Breast epithelium (tissue), 3 donors: ENCODE measurements around the gene RSU1.

ENCODE experiments used
- POLR2A ChIP-seq: fragments of 450-650 bp; IDR thresholded peaks from one replicate; pipeline ENCODE4 v1.6.1; 2016; ENCODE audit warnings: antibody characterized with exemption, mild to moderate bottlenecking, moderate library complexity
- TF ChIP-seq, protein P1 (sequence below), 3 donors: fragments of 450-650 bp; IDR thresholded peaks; one replicate each; pipeline ENCODE4 v1.5.1; 2016 to 2017; ENCODE audit warnings: antibody characterized with exemption in 3 of 3, mild to moderate bottlenecking in 3 of 3, moderate library complexity in 3 of 3

DNA sequence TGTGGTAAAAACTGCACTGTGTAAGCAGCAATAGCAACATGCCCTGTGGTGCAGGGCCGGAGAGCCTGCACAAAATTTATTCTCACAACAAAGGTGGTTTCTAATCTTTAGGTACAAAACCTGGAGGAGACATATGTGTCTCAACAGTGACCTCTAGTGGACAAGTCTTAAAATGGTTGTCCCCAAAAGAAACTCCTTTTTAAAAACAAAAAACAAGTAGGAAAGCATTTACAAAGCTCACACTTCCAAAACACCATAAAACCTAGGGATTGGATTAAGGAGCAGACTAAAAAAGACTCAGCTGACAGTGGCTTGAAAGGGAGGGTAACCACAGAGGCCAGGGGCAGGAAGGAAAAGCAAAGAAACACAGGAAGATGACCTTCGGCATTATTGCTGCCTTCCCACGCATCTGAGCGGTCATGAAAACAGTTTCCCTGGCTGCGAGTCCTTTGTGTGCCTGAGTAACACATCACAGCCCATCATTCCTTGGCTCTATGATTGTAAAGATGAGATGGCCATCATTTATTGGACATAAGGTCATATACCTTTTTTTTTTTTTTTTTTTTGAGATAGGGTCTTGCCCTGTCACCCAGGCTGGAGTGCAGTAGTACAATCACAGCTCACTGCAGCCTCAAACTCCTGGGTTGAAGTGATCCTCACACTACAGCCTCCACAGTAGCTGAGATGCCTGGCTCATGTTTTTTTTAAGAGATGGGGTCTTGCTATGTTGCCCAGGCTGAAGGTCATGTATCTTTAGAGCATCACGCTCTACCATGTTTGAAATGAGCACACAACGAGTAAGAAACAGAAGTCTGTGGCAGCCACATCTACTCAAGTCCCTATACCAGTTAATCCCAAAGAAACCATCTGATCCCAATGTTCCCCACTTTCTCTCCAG, 39.5 kb downstream of the RSU1 start:
- TF ChIP-seq, protein P1, sequence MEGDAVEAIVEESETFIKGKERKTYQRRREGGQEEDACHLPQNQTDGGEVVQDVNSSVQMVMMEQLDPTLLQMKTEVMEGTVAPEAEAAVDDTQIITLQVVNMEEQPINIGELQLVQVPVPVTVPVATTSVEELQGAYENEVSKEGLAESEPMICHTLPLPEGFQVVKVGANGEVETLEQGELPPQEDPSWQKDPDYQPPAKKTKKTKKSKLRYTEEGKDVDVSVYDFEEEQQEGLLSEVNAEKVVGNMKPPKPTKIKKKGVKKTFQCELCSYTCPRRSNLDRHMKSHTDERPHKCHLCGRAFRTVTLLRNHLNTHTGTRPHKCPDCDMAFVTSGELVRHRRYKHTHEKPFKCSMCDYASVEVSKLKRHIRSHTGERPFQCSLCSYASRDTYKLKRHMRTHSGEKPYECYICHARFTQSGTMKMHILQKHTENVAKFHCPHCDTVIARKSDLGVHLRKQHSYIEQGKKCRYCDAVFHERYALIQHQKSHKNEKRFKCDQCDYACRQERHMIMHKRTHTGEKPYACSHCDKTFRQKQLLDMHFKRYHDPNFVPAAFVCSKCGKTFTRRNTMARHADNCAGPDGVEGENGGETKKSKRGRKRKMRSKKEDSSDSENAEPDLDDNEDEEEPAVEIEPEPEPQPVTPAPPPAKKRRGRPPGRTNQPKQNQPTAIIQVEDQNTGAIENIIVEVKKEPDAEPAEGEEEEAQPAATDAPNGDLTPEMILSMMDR (IDR thresholded peaks at IDR 0.05) = peak; percentile 44 to 68 (median 49)
- no peak for TF ChIP-seq POLR2A
